IPS-15b (cell line): Measurements from ENCODE around the gene ACCS.

ENCODE experiments used
- H3K27me3 ChIP-seq: one replicate; pipeline ENCODE4 v1.6.1; 2013; ENCODE audit warnings: low read length; ENCODE audit not compliant: control insufficient read depth, insufficient read depth
- H3K36me3 ChIP-seq: one replicate; pipeline ENCODE4 v1.6.1; 2013; ENCODE audit warnings: low read length; ENCODE audit not compliant: control insufficient read depth, insufficient read depth
- H3K4me1 ChIP-seq: one replicate; pipeline ENCODE4 v1.6.1; 2013; ENCODE audit warnings: mild to moderate bottlenecking, low read length; ENCODE audit not compliant: control insufficient read depth, insufficient read depth
- H3K4me3 ChIP-seq: one replicate; pipeline ENCODE4 v1.5.1; 2013; ENCODE audit warnings: low read depth, low read length
- H3K9ac ChIP-seq: one replicate; pipeline ENCODE4 v1.6.1; 2013; ENCODE audit warnings: low read depth, mild to moderate bottlenecking, low read length
- H3K9me3 ChIP-seq: one replicate; pipeline ENCODE4 v1.6.1; 2013; ENCODE audit warnings: mild to moderate bottlenecking, low read length; ENCODE audit not compliant: control insufficient read depth, insufficient read depth

Gene ACCS

GRCh38 chr11:44078794-44079193, 12.7 kb downstream of the ACCS start:
- H3K27me3 ChIP-seq, result no peaks in the 10 kb centered on the region

GRCh38 chr11:44079376-44079775, 13.3 kb downstream of the ACCS start:
- peaks cover 3% of the 10 kb centered on the region for H3K36me3 ChIP-seq
- no peaks in the 10 kb centered on the region for H3K9me3 ChIP-seq
- H3K4me1 ChIP-seq, result no peaks in the 10 kb centered on the region
- no peaks in the 10 kb centered on the region for H3K27me3 ChIP-seq
- no peak overlapping the region for H3K4me3 ChIP-seq
- no peak overlapping the region for H3K9ac ChIP-seq

More at GRCh38 chr11:44078794-44079193, 12.7 kb downstream of the ACCS start:
- Histone ChIP-seq H3K4me3 (no peak overlapping the region), H3K36me3 (peaks cover 3% of the 10 kb centered on the region), H3K9ac (no peak overlapping the region), H3K4me1 (no peaks in the 10 kb centered on the region), H3K9me3 (no peaks in the 10 kb centered on the region)

DNA sequence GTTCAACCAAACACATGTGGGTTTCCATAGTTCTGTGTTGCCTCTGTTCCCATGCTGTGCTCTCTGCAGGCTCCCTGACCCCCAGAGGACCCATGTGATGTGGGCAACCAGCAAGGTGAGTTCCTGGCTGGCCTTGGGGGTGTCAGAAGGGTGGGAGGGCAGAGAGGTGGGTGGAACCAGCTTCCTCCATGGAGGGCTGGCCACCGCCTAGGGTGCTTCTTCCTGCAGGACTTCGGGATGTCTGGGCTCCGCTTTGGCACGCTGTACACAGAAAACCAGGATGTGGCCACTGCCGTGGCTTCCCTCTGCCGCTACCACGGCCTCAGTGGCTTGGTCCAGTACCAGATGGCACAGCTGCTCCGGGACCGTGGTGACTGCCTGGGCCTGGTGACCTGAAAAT, 14.9 kb downstream of the ACCS start:
- no peaks in the 10 kb centered on the region for H3K9me3 ChIP-seq
- peaks cover 3% of the 10 kb centered on the region for H3K36me3 ChIP-seq
- H3K27me3 ChIP-seq, result no peaks in the 10 kb centered on the region
- no peak overlapping the region for H3K9ac ChIP-seq
- no peaks in the 10 kb centered on the region for H3K4me1 ChIP-seq
- H3K4me3 ChIP-seq, result no peak overlapping the region

- H3K27me3 ChIP-seq, result no peaks in the 10 kb centered on the region
- H3K9ac ChIP-seq, result no peak overlapping the region
- peaks cover 3% of the 10 kb centered on the region for H3K36me3 ChIP-seq
- no peaks in the 10 kb centered on the region for H3K9me3 ChIP-seq
- H3K4me1 ChIP-seq, result no peaks in the 10 kb centered on the region
- no peak overlapping the region for H3K4me3 ChIP-seq
Observed at GRCh38 chr11:44082645-44083044, 16.6 kb downstream of the ACCS start.

DNA sequence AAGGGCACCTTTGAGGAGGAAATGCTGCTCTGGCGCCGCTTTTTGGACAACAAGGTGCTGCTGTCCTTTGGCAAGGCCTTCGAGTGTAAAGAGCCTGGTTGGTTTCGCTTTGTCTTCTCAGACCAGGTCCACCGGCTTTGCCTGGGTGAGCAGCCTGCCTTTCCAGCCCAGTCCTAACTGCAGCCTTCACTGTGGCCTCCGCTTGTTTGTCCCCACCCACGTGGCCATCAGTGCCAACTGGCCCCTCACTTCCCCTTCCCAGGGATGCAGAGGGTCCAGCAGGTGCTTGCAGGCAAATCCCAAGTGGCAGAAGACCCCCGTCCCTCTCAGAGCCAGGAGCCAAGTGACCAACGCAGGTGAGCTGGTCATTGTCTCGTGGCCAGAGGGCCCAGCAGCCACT, 17.4 kb downstream of the ACCS start:
- Histone ChIP-seq H3K4me3 (no peak overlapping the region), H3K4me1 (no peaks in the 10 kb centered on the region), H3K9me3 (no peaks in the 10 kb centered on the region), H3K36me3 (peaks cover 3% of the 10 kb centered on the region), H3K9ac (no peak overlapping the region), H3K27me3 (no peaks in the 10 kb centered on the region)

DNA sequence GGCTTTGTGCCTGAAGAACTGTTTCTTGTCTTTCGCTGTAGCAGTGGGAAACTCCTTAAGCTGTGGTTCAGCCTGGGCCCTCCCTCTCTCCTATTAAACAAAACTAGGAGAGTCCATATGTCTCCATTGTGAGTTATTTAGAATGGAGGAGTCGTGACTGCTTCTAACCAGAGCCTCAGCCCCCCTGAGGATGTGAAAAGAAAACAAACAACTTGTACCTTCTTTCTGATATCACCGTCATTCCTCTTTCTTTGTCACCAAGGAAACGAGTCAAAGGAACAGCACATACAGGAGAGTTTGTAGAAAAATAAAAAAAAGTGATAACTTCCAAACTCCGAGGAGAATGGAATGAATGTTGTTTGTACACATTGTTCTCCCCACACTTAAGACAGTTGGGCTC, 17.8 kb downstream of the ACCS start:
- no peaks in the 10 kb centered on the region for H3K4me1 ChIP-seq
- H3K9me3 ChIP-seq, result no peaks in the 10 kb centered on the region
- H3K36me3 ChIP-seq, result peaks cover 3% of the 10 kb centered on the region
- H3K27me3 ChIP-seq, result no peaks in the 10 kb centered on the region
- H3K4me3 ChIP-seq, result no peak overlapping the region
- no peak overlapping the region for H3K9ac ChIP-seq

DNA sequence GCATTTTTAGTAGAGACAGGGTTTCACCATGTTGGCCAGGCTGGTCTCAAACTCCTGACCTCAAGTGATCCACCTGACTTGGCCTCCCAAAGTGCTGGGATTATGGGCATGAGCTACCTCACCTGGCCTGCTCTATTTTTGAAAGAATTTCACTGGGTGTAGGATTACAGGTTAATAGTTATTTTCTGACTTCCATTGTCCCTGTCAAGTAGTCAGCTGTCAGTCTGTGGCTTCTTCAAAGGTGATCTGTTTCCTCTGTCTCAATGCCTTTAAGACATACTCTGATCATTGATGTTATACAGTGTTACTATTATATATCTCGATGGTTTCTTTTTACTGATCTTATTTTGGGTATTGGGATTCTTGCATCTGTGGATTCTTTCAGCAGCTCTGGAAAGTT, 19.3 kb downstream of the ACCS start:
- Histone ChIP-seq H3K4me3 (no peak overlapping the region), H3K27me3 (no peaks in the 10 kb centered on the region), H3K36me3 (peaks cover 3% of the 10 kb centered on the region), H3K9me3 (no peaks in the 10 kb centered on the region), H3K9ac (no peak overlapping the region), H3K4me1 (no peaks in the 10 kb centered on the region)

DNA sequence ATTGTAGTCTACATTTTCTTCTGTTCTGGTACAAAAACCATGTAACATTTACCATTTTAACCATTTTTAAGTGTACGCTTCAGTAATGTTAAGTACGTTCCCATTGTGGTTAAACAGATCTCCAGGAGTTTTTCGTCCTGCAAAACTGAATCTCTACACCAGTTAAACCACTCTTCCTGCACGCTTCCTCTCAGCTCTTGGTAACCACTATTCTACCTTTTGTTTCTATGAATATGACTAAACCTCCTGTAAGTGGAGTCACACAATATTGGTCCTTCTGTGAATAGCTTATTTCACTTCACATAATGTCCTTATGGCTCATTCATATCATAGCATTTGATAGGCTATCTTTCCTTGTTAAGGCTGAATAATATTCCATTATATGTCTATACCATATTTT, 22.3 kb downstream of the ACCS start:
- Histone ChIP-seq H3K4me1 (no peaks in the 10 kb centered on the region), H3K27me3 (no peaks in the 10 kb centered on the region), H3K36me3 (no peaks in the 10 kb centered on the region), H3K4me3 (no peak overlapping the region), H3K9me3 (no peaks in the 10 kb centered on the region), H3K9ac (no peak overlapping the region)

- Histone ChIP-seq H3K9ac (no peak overlapping the region), H3K9me3 (no peaks in the 10 kb centered on the region), H3K4me1 (no peaks in the 10 kb centered on the region), H3K27me3 (no peaks in the 10 kb centered on the region), H3K36me3 (no peaks in the 10 kb centered on the region), H3K4me3 (no peak overlapping the region)
Observed at GRCh38 chr11:44088871-44089270, 22.8 kb downstream of the ACCS start.

DNA sequence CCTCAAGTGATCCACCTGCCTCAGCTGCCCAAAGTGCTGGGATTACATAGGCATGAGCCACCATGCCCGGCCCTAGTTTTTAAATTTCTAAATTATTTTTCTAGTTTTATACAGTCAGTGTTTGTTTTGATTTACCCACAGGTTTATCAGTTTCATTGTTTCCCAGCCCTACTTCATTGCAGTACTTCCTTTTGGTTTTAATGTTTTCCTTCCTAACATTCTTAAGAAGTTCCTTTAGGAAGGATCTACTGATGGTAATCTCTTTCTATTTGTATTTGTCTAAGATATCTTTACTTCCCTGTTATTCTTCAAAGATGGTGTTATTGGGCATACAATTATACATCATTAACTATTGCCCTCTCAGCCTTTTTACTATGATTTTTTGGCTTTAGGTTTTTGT, 24.5 kb downstream of the ACCS start:
- Histone ChIP-seq H3K9ac (no peak overlapping the region), H3K36me3 (no peaks in the 10 kb centered on the region), H3K4me3 (no peak overlapping the region), H3K27me3 (no peaks in the 10 kb centered on the region), H3K4me1 (no peaks in the 10 kb centered on the region), H3K9me3 (no peaks in the 10 kb centered on the region)

DNA sequence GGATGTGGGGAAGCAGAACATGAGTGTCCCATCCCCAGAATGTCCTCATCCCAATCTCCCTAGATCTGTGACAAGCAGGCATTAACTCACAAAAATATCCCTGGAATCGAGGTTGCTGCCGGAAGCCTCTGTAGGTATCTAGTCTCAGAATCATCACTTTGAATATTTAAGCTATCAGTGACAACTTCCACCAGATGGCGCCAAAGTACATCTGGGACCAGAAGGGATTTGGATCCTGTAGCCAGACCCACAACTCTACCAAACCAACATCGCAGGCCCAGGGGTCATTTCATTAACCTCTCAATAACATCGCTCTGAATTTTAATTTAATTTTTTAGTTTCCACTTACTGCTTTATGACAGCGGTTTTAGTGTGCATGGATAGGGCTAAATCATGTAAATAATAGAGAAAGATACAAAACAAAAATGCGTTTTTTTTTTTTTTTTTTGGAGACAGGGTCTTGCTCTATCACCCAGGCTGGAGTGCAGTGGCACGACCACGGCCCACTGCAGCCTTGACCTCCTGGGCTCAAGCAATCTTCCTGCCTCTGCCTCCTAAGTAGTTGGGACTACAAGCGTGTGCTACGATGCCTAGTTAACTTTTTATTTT, 28.3 kb downstream of the ACCS start:
- no peaks in the 10 kb centered on the region for H3K9me3 ChIP-seq
- no peak overlapping the region for H3K4me3 ChIP-seq
- no peak overlapping the region for H3K9ac ChIP-seq
- no peaks in the 10 kb centered on the region for H3K27me3 ChIP-seq
- no peaks in the 10 kb centered on the region for H3K36me3 ChIP-seq
- no peaks in the 10 kb centered on the region for H3K4me1 ChIP-seq

- Histone ChIP-seq H3K4me3 (peak within 1 kb of the TSS; percentile 72), H3K9ac (no peak within 1 kb of the TSS), H3K27me3 (no peaks in the 10 kb centered on the region), H3K36me3 (no peaks in the 10 kb centered on the region), H3K9me3 (no peaks in the 10 kb centered on the region), H3K4me1 (no peaks in the 10 kb centered on the region)
Observed at GRCh38 chr11:44095506-44096359, 29.7 kb downstream of the ACCS start, which contains the start of gene EXT2. Gene EXT2, plus strand, starts transcription at chr11:44095678. Its CDS starts 12,035 bp downstream, at chr11:44107713.
